CD14-positive monocyte (primary cell): ENCODE measurements around the gene TBC1D8B. TPM values are rescaled to one million over a fixed set of nuclear protein-coding genes. Genes with fewer than 3 reads are reported as not detected.

Experiments used
- DNase-seq, 3 donors: peaks; one replicate each; pipeline ENCODE4 v3.0.0-alpha.2; 2011 to 2022
- H2AFZ ChIP-seq: 2 replicates; pipeline ENCODE4 v1.6.0; 2012; ENCODE audit warnings: mild to moderate bottlenecking, low read depth, low read length, inconsistent platforms; ENCODE audit not compliant: insufficient read depth, poor library complexity, severe bottlenecking
- H3K27ac ChIP-seq, 2 donors: 1 replicate in 1 of 2; 2 replicates in 1 of 2; pipeline ENCODE4 v1.5.1; 2012 to 2013; ENCODE audit warnings: low read length in 2 of 2, control low read depth in 1 of 2, inconsistent platforms in 1 of 2, low read depth in 1 of 2, mild to moderate bottlenecking in 1 of 2
- H3K27me3 ChIP-seq, 2 donors: one replicate each; pipeline versions ENCODE4 v1.6.0 to v1.6.1; 2011 to 2013; ENCODE audit warnings: low read length in 2 of 2; ENCODE audit not compliant: control insufficient read depth in 2 of 2, insufficient read depth in 2 of 2
- H3K36me3 ChIP-seq, 2 donors: replicated peaks in 1 of 2; 1 replicate in 1 of 2; 2 replicates in 1 of 2; pipeline versions ENCODE4 v1.5.1 to v1.6.1; 2012 to 2013; ENCODE audit warnings: low read length in 2 of 2, control low read depth in 1 of 2, inconsistent platforms in 1 of 2, mild to moderate bottlenecking in 1 of 2; ENCODE audit not compliant: insufficient read depth in 2 of 2, control insufficient read depth in 1 of 2
- H3K4me1 ChIP-seq, 2 donors: 1 replicate in 1 of 2; 2 replicates in 1 of 2; pipeline versions ENCODE4 v1.5.1 to v1.6.1; 2012 to 2013; ENCODE audit warnings: low read length in 2 of 2, control low read depth in 1 of 2, inconsistent platforms in 1 of 2, mild to moderate bottlenecking in 1 of 2, moderate library complexity in 1 of 2; ENCODE audit not compliant: insufficient read depth in 2 of 2, control insufficient read depth in 1 of 2
- H3K4me2 ChIP-seq: replicated peaks from 2 replicates; pipeline ENCODE3; 2012; ENCODE audit warnings: low read length, moderate library complexity, mild to moderate bottlenecking; ENCODE audit not compliant: poor library complexity, severe bottlenecking; ENCODE audit errors: extremely low read depth
- H3K4me3 ChIP-seq, 3 experiments: fragments of 200-600 bp in 1 of 3; sonication (generic) in 1 of 3; replicated peaks in 1 of 3; 1 replicate in 2 of 3; 2 replicates in 1 of 3; pipeline ENCODE4 v1.5.1; 2011 to 2013; ENCODE audit warnings: low read length in 3 of 3, mild to moderate bottlenecking in 3 of 3, control low read depth in 2 of 3, low read depth in 2 of 3, inconsistent platforms in 1 of 3, moderate library complexity in 1 of 3
- H3K79me2 ChIP-seq: 2 replicates; pipeline ENCODE4 v1.6.0; 2012; ENCODE audit warnings: mild to moderate bottlenecking, control low read depth, inconsistent platforms, low read length, moderate library complexity; ENCODE audit not compliant: insufficient read depth
- H3K9ac ChIP-seq: 2 replicates; pipeline ENCODE4 v1.6.0; 2017; ENCODE audit warnings: low read length, mild to moderate bottlenecking; ENCODE audit not compliant: insufficient read depth, poor library complexity, severe bottlenecking
- H3K9me3 ChIP-seq, 2 donors: replicated peaks in 1 of 2; 1 replicate in 1 of 2; 2 replicates in 1 of 2; pipeline versions ENCODE4 v1.5.1 to v1.6.1; 2012 to 2013; ENCODE audit warnings: low read length in 2 of 2, control low read depth in 1 of 2; ENCODE audit not compliant: control insufficient read depth in 1 of 2, insufficient read depth in 1 of 2
- H4K20me1 ChIP-seq: 2 replicates; pipeline ENCODE4 v1.6.0; 2012; ENCODE audit warnings: mild to moderate bottlenecking, low read length, control low read depth, moderate library complexity; ENCODE audit not compliant: insufficient read depth
- H3K27ac Mint-ChIP-seq, 7 donors: one replicate each; pipeline ENCODE4 v1.8.0; 2020; ENCODE audit warnings: mild to moderate bottlenecking in 7 of 7, mixed read lengths in 7 of 7, moderate library complexity in 6 of 7, inconsistent platforms in 2 of 7
- H3K27me3 Mint-ChIP-seq, 3 donors: one replicate each; pipeline ENCODE4 v1.8.0; 2021 to 2022; ENCODE audit warnings: low read depth in 3 of 3, mild to moderate bottlenecking in 3 of 3, mixed read lengths in 3 of 3, moderate library complexity in 3 of 3, inconsistent platforms in 1 of 3
- H3K36me3 Mint-ChIP-seq, 2 donors: one replicate each; pipeline ENCODE4 v1.8.0; 2020; ENCODE audit warnings: mixed read lengths in 2 of 2, inconsistent platforms in 1 of 2, mild to moderate bottlenecking in 1 of 2
- H3K4me1 Mint-ChIP-seq: one replicate; pipeline ENCODE4 v1.8.0; 2020; ENCODE audit warnings: mild to moderate bottlenecking, mixed read lengths
- H3K4me3 Mint-ChIP-seq, 2 donors: one replicate each; pipeline ENCODE4 v1.8.0; 2020; ENCODE audit warnings: mild to moderate bottlenecking in 2 of 2, mixed read lengths in 2 of 2, moderate library complexity in 1 of 2
- H3K9me3 Mint-ChIP-seq, 7 donors: one replicate each; pipeline ENCODE4 v1.8.0; 2020 to 2022; ENCODE audit warnings: mixed read lengths in 7 of 7, mild to moderate bottlenecking in 6 of 7, moderate library complexity in 6 of 7, inconsistent platforms in 2 of 7
- WGBS: methylation state at CpG from one replicate; pipeline ENCODE4 v1.1.5; 2013; ENCODE audit warnings: missing lambda C conversion rate; ENCODE audit not compliant: insufficient coverage; 5-methylcytosine and 5-hydroxymethylcytosine counted together
- intact Hi-C, 2 donors: fragments of 100-400 bp; cut with micrococcal nuclease; formaldehyde crosslinking; loops; one replicate each; pipeline versions ENCODE4 v1.15.0 to v1.15.1; 2023
- polyA plus RNA-seq, 3 donors: library from polyadenylated mRNA; depleted of rRNA in 1 of 3; unstranded in 2 of 3; stranded (reverse) in 1 of 3; fragments of 300-500 nt in 2 of 3; fragments of >200 nt in 1 of 3; fragmentation: Illumina TruSeq in 2 of 3; gene quantifications; 1 replicate in 2 of 3; 2 replicates in 1 of 3; pipeline ENCODE4 v1.2.3, GENCODE V29; 2012 to 2021
- TF ChIP-seq, protein P1 (sequence below): fragments of 200-600 bp; IDR thresholded peaks from one replicate; pipeline ENCODE4 v1.8.0; 2022; ENCODE audit warnings: antibody characterized with exemption, mild to moderate bottlenecking

The TBC1D8B gene
- polyA plus RNA-seq, 3 donors, result 0.15 to 0.16 (median 0.16) TPM

DNA sequence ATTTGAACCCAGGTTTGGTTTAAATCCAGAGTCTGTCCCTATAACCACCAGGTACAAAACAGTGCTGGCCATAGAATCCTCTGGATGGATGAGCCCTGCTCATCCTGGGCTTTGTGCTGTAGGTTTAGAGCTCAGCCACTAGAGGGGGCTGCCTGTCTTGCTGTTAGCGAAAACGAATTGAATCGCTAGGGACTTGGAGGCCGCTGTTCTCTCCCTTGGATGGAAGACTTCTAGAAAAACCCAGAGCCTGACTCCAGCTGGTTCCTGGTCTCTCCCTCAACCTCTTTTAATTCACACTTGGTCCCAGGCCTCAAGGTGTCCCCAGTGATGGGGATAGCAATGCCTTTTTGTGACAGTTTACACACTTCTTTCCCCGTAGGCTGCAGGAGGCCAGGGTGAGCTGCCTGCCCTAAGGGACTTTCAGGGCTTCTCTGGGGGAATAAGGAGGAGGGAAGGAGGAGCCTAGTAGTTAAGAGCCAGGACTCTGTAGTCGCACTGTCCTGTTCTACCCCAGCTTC is 92.0 kb downstream of the TBC1D8B start:
- no peaks in the 10 kb centered on the region for H3K4me1 Mint-ChIP-seq
- no peak overlapping the region for H3K27ac ChIP-seq
- no peak overlapping the region for H3K27ac Mint-ChIP-seq
- H3K9ac ChIP-seq, result no peak overlapping the region
- H3K9me3 ChIP-seq, result no peaks in the 10 kb centered on the region
- no peak overlapping the region for H3K4me2 ChIP-seq
- no peak overlapping the region for H2AFZ ChIP-seq
- no peaks in the 10 kb centered on the region for H3K4me1 ChIP-seq
- H3K4me3 ChIP-seq, result no peak overlapping the region
- peaks cover 0 to 5% of the 10 kb centered on the region in 2 donors for H3K27me3 ChIP-seq
- H3K36me3 Mint-ChIP-seq, result no peaks in the 10 kb centered on the region
- intact Hi-C loops, result loop anchor here (5.0 to 10.0 kb wide), 2 partner anchors 1000 to 1003 kb away; no protein-coding TSS in a partner anchor
- H4K20me1 ChIP-seq, result no peaks in the 10 kb centered on the region
- WGBS, result no CpG with 5 or more reads among the region's 6 CpGs
- TF ChIP-seq, protein P1, sequence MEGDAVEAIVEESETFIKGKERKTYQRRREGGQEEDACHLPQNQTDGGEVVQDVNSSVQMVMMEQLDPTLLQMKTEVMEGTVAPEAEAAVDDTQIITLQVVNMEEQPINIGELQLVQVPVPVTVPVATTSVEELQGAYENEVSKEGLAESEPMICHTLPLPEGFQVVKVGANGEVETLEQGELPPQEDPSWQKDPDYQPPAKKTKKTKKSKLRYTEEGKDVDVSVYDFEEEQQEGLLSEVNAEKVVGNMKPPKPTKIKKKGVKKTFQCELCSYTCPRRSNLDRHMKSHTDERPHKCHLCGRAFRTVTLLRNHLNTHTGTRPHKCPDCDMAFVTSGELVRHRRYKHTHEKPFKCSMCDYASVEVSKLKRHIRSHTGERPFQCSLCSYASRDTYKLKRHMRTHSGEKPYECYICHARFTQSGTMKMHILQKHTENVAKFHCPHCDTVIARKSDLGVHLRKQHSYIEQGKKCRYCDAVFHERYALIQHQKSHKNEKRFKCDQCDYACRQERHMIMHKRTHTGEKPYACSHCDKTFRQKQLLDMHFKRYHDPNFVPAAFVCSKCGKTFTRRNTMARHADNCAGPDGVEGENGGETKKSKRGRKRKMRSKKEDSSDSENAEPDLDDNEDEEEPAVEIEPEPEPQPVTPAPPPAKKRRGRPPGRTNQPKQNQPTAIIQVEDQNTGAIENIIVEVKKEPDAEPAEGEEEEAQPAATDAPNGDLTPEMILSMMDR, result peak; percentile 71
- peaks cover 3 to 9% (median 4%) of the 10 kb centered on the region in 3 donors for H3K27me3 Mint-ChIP-seq
- no peak overlapping the region for H3K4me3 Mint-ChIP-seq
- H3K79me2 ChIP-seq, result no peaks in the 10 kb centered on the region
- peaks cover 0 to 2% (median 0%) of the 10 kb centered on the region in 7 donors for H3K9me3 Mint-ChIP-seq
- peak; percentile 9 to 18 (median 12) for DNase-seq
- no peaks in the 10 kb centered on the region for H3K36me3 ChIP-seq

DNA sequence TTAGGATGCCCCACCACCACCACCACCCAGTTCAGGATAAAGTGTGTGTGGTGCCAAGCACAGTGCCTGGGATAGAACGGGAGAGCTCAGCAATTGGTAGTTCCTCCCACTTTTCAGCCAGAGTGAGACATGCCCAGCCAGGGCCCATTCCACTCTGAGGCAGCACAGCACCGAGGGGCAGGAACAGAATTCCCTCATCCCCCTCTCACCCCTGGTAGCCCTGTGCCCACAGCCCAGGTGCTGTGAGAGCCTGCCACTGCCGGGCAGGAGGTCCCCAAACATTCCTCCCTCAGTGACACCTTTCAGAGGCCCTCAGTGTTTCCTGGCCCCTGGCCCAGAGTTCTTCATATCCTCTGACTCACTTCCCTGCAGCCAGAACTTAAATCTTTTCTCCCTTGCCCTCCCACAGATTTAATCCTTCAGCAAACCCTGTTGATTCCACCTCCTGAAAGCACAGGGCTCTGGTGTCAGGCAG is 92.5 kb downstream of the TBC1D8B start:
- H3K36me3 Mint-ChIP-seq, result no peaks in the 10 kb centered on the region
- H3K4me3 Mint-ChIP-seq, result no peak overlapping the region

More for the DNA sequence above, 92.5 kb downstream of the TBC1D8B start:
- Mint-ChIP-seq H3K27ac (no peak overlapping the region), H3K4me1 (no peaks in the 10 kb centered on the region), H3K9me3 (peaks cover 0 to 2% (median 0%) of the 10 kb centered on the region in 7 donors), H3K27me3 (peaks cover 3 to 5% (median 4%) of the 10 kb centered on the region in 3 donors)
- Histone ChIP-seq H3K9me3 (no peaks in the 10 kb centered on the region), H3K79me2 (no peaks in the 10 kb centered on the region), H3K27me3 (peaks cover 0 to 5% of the 10 kb centered on the region in 2 donors), H3K36me3 (no peaks in the 10 kb centered on the region), H3K4me2 (no peak overlapping the region), H3K4me3 (no peak overlapping the region), H2AFZ (no peak overlapping the region), H4K20me1 (no peaks in the 10 kb centered on the region), H3K4me1 (no peaks in the 10 kb centered on the region), H3K27ac (no peak overlapping the region), H3K9ac (no peak overlapping the region)
- 43% methylated on average over 2 of the region's 3 CpGs for WGBS
- no peak for DNase-seq
- TF ChIP-seq, protein P1, result no peak
- intact Hi-C loops, result loop anchor here (5.0 to 10.0 kb wide), 2 partner anchors 1000 to 1002 kb away; no protein-coding TSS in a partner anchor
